OCI-LY7 (cell line): ENCODE measurements around the gene COBL. TPM values are rescaled to one million over a fixed set of nuclear protein-coding genes. Genes with fewer than 3 reads are reported as not detected.

Experiments
- BruUV-seq: library from RNA; stranded (reverse); fragments of 400-500 nt; replicated peaks from 2 replicates; lab custom pipeline; 2021; lab: Mats Ljungman, UMichigan
- CTCF ChIA-PET: fragments of 300-600 bp; sonication (Branson Sonifier 250); formaldehyde crosslinking; loops from one replicate; lab custom pipeline; 2022; ENCODE audit warnings: antibody characterized with exemption; ENCODE audit not compliant: unreplicated experiment; lab: Charles Lee
- POLR2A ChIA-PET: fragments of 300-600 bp; sonication (Branson Sonifier 250); formaldehyde crosslinking; loops from one replicate; lab custom pipeline; 2022; ENCODE audit warnings: antibody characterized with exemption; lab: Charles Lee
- DNase-seq: peaks from one replicate; pipeline ENCODE4 v3.0.0-alpha.2; 2015; ENCODE audit warnings: low spot score
- H2AFZ ChIP-seq: fragments of 200-600 bp; sonication (generic), shearing (Covaris generic); 2 replicates; pipeline ENCODE4 v1.6.1; 2014; ENCODE audit warnings: mild to moderate bottlenecking, antibody characterized with exemption, low read length, moderate library complexity
- H3K27ac ChIP-seq: fragments of 200-600 bp; sonication (generic); 2 replicates; pipeline ENCODE4 v1.5.1; 2014; ENCODE audit warnings: mixed run types, low read depth, mild to moderate bottlenecking, moderate library complexity, low read length, inconsistent platforms; ENCODE audit not compliant: poor library complexity, severe bottlenecking
- H3K36me3 ChIP-seq: fragments of 200-600 bp; sonication (generic); 2 replicates; pipeline ENCODE4 v1.6.1; 2014; ENCODE audit warnings: mild to moderate bottlenecking, antibody characterized with exemption, low read length, moderate library complexity, mixed read lengths; ENCODE audit not compliant: insufficient read depth
- H3K4me1 ChIP-seq: fragments of 200-600 bp; sonication (generic); 2 replicates; pipeline ENCODE4 v1.5.1; 2014; ENCODE audit warnings: mild to moderate bottlenecking, low read length; ENCODE audit not compliant: insufficient read depth, poor library complexity, severe bottlenecking
- H3K4me2 ChIP-seq: fragments of 200-600 bp; sonication (generic); 2 replicates; pipeline ENCODE4 v1.6.1; 2014; ENCODE audit warnings: mild to moderate bottlenecking, low read length
- H3K4me3 ChIP-seq: fragments of 200-600 bp; sonication (generic); 2 replicates; pipeline ENCODE4 v1.5.1; 2014; ENCODE audit warnings: mild to moderate bottlenecking, low read depth, low read length; ENCODE audit not compliant: poor library complexity, severe bottlenecking
- H3K79me2 ChIP-seq: fragments of 200-600 bp; sonication (generic); 2 replicates; pipeline ENCODE4 v1.6.1; 2016; ENCODE audit warnings: low read depth, mild to moderate bottlenecking, low read length, moderate library complexity, mixed read lengths; ENCODE audit not compliant: insufficient read depth
- H3K9me2 ChIP-seq: fragments of 200-600 bp; sonication (generic); 2 replicates; pipeline ENCODE4 v1.6.1; 2016; ENCODE audit warnings: mild to moderate bottlenecking, low read length, mixed read lengths; ENCODE audit not compliant: insufficient read depth
- H3K9me3 ChIP-seq: fragments of 200-600 bp; sonication (generic); 2 replicates; pipeline ENCODE4 v1.6.1; 2014; ENCODE audit warnings: mild to moderate bottlenecking, mixed run types, low read length, mixed read lengths
- H4K20me1 ChIP-seq: fragments of 200-600 bp; sonication (generic); 2 replicates; pipeline ENCODE4 v1.6.1; 2014; ENCODE audit warnings: mild to moderate bottlenecking, antibody characterized with exemption, low read length, moderate library complexity, mixed read lengths; ENCODE audit not compliant: insufficient read depth
- EZH2phosphoT487 ChIP-seq: fragments of 200-600 bp; sonication (generic); IDR thresholded peaks from 2 replicates; pipeline ENCODE4 v1.6.1; 2018; ENCODE audit warnings: low read depth, borderline replicate concordance, mild to moderate bottlenecking, mixed run types, antibody characterized with exemption, low read length, moderate library complexity, mixed read lengths
- intact Hi-C: fragments of 100-400 bp; cut with micrococcal nuclease; formaldehyde crosslinking; loops from one replicate; pipeline ENCODE4 v1.10.0; 2022; ENCODE audit not compliant: unreplicated experiment
- total RNA-seq, 2 experiments: library from RNA; depleted of rRNA in 1 of 2; stranded (reverse); fragments of >200 nt in 1 of 2; shearing (Covaris generic) in 1 of 2; gene quantifications; 2 replicates each; pipeline ENCODE4 v1.2.3, GENCODE V29; 2014 to 2022
- TF ChIP-seq, protein P1 (sequence below): fragments of 200-600 bp; sonication (generic); conservative IDR thresholded peaks from 2 replicates; pipeline ENCODE4 v1.5.1; 2014; ENCODE audit warnings: mild to moderate bottlenecking, antibody characterized with exemption, low read length, moderate library complexity, mixed read lengths

COBL gene
- total RNA-seq, 2 experiments from 2014 or later, result not detected

DNA sequence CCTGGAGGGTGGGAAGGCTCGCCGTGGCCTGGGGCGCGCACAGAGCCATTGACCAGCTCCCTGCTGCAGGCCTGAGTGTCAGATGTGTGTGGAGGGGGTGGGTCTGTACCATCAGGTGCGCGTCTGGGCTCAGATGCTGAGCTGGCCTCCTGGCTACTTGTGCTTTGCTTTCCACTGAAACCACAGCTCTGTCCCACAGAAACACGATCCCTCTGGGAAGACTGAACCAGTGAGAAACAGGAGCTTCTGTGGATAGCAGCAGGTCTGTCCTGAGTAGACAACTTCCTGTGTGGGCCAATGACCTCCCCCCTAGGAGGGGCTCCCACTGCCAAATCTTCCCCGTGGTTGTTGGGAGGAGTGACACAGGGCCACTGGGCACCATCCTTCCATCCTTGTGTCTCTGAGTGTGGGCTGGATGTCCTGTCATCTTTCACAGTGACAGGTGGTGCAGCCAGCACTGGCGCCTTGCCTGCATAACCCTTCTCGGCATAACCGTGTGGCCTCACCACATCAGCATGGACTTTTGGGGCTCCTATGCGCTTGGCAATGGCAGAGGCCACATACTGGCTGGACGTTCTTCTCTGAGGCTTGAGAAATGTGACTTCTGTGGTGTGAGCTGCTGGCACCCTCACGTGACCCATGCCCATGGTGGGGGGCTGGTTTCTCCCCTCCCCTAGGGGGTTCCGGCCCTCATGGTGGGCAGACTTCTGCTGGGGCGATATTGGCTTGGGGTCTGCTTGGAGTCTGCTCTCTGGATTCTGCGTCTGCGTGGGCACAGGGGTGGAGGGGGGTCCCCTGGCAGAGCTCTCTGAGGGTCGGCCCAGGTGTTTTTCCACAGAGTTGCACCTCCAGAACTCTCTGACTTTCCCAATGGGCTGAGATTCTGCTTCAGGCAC lies 288.4 kb downstream of the COBL start:
- no peaks in the 10 kb centered on the region for H4K20me1 ChIP-seq
- H3K36me3 ChIP-seq, result no peaks in the 10 kb centered on the region
- H3K9me3 ChIP-seq, result no peaks in the 10 kb centered on the region
- H3K79me2 ChIP-seq, result no peaks in the 10 kb centered on the region
- no peak overlapping the region for H2AFZ ChIP-seq
- no peaks in the 10 kb centered on the region for H3K4me1 ChIP-seq
- no peak for DNase-seq
- no peak overlapping the region for H3K4me3 ChIP-seq
- ChIA-PET CTCF (no interaction called here), POLR2A (no interaction called here)
- no peak overlapping the region for H3K4me2 ChIP-seq
- H3K27ac ChIP-seq, result no peak overlapping the region
- H3K9me2 ChIP-seq, result no peaks in the 10 kb centered on the region
- BruUV-seq, result no TSS peak
- intact Hi-C loops, result no loop called here
- TF ChIP-seq, protein P1, sequence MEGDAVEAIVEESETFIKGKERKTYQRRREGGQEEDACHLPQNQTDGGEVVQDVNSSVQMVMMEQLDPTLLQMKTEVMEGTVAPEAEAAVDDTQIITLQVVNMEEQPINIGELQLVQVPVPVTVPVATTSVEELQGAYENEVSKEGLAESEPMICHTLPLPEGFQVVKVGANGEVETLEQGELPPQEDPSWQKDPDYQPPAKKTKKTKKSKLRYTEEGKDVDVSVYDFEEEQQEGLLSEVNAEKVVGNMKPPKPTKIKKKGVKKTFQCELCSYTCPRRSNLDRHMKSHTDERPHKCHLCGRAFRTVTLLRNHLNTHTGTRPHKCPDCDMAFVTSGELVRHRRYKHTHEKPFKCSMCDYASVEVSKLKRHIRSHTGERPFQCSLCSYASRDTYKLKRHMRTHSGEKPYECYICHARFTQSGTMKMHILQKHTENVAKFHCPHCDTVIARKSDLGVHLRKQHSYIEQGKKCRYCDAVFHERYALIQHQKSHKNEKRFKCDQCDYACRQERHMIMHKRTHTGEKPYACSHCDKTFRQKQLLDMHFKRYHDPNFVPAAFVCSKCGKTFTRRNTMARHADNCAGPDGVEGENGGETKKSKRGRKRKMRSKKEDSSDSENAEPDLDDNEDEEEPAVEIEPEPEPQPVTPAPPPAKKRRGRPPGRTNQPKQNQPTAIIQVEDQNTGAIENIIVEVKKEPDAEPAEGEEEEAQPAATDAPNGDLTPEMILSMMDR, result no peak
- TF ChIP-seq EZH2phosphoT487, result no peak

- intact Hi-C loops, result no loop called here
- CTCF ChIA-PET, result no interaction called here
- Histone ChIP-seq H3K4me2 (no peak overlapping the region), H4K20me1 (no peaks in the 10 kb centered on the region), H3K9me3 (no peaks in the 10 kb centered on the region), H3K9me2 (no peaks in the 10 kb centered on the region), H2AFZ (no peak overlapping the region), H3K4me3 (no peak overlapping the region), H3K36me3 (no peaks in the 10 kb centered on the region), H3K79me2 (no peaks in the 10 kb centered on the region), H3K27ac (no peak overlapping the region), H3K4me1 (no peaks in the 10 kb centered on the region)
- TF ChIP-seq EZH2phosphoT487, result no peak
- TF ChIP-seq, protein P1, result no peak
- POLR2A ChIA-PET, result no interaction called here
- BruUV-seq, result no TSS peak
- no peak for DNase-seq
Measured at GRCh38 chr7:51027106-51027934, 289.3 kb downstream of the COBL start.
